ACHN (cell line): ENCODE measurements around the gene SOX4.

Source experiments
- DNase-seq: peaks from one replicate; pipeline ENCODE4 v3.0.0-alpha.2; 2015
- in situ Hi-C: cut with HindIII; loops from 2 replicates; pipeline ENCODE4 v1.10.0; 2017; ENCODE audit warnings: low sequenced_read_pairs, low pct_ligation_motif_present, low pct_unique_long_range_greater_than_20kb

Gene SOX4

DNA sequence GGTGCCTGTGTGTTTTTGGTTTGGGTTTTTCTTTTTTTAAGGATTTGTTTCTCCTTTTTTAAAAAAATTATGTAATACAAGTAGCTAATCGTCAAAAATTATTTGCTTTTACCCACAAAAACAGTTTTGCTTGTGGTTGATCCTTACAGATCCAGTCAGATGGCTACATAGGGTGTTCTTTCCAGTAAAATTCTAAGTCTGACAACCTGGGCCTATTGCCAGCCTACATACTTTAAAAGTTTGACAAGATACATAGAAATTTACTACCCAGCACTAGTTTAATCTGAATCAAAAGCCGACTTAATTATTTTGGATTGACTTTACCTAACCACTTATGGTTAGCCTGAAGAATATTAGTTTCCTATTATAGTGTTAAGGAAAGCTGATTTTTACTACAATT, 2.1 kb upstream of the SOX4 start:
- in situ Hi-C loops, result no loop called here
- DNase-seq, result no peak

DNA sequence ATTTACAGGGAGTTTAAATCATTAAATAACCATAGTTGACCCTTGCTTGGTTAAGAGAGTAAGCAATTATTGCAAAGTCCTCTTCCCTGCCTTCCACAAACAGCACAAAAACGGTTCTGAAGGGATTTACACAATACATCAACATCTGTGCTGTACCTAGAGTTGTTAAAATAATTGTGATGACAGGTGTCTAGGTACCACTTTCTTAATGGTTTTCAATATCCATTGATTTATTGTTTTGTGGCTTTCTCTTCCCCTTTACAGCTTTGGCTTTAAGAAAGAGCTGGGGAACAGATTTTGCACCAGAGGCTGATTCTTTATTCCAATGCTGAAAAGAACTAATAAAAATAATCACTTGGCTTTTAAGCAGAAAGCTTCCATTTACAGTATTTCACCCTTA, 598 bp upstream of the SOX4 start:
- no peak for DNase-seq
- in situ Hi-C loops, result no loop called here

- peak; percentile 56 for DNase-seq
- in situ Hi-C loops, result no loop called here
Observed at GRCh38 chr6:21593927-21594415, 420 bp downstream of the SOX4 start.

DNA sequence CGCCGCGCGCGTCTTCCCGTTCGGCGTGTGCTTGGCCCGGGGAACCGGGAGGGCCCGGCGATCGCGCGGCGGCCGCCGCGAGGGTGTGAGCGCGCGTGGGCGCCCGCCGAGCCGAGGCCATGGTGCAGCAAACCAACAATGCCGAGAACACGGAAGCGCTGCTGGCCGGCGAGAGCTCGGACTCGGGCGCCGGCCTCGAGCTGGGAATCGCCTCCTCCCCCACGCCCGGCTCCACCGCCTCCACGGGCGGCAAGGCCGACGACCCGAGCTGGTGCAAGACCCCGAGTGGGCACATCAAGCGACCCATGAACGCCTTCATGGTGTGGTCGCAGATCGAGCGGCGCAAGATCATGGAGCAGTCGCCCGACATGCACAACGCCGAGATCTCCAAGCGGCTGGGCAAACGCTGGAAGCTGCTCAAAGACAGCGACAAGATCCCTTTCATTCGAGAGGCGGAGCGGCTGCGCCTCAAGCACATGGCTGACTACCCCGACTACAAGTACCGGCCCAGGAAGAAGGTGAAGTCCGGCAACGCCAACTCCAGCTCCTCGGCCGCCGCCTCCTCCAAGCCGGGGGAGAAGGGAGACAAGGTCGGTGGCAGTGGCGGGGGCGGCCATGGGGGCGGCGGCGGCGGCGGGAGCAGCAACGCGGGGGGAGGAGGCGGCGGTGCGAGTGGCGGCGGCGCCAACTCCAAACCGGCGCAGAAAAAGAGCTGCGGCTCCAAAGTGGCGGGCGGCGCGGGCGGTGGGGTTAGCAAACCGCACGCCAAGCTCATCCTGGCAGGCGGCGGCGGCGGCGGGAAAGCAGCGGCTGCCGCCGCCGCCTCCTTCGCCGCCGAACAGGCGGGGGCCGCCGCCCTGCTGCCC, 1.1 kb downstream of the SOX4 start:
- peak; percentile 43 for DNase-seq
- in situ Hi-C loops, result no loop called here

DNA sequence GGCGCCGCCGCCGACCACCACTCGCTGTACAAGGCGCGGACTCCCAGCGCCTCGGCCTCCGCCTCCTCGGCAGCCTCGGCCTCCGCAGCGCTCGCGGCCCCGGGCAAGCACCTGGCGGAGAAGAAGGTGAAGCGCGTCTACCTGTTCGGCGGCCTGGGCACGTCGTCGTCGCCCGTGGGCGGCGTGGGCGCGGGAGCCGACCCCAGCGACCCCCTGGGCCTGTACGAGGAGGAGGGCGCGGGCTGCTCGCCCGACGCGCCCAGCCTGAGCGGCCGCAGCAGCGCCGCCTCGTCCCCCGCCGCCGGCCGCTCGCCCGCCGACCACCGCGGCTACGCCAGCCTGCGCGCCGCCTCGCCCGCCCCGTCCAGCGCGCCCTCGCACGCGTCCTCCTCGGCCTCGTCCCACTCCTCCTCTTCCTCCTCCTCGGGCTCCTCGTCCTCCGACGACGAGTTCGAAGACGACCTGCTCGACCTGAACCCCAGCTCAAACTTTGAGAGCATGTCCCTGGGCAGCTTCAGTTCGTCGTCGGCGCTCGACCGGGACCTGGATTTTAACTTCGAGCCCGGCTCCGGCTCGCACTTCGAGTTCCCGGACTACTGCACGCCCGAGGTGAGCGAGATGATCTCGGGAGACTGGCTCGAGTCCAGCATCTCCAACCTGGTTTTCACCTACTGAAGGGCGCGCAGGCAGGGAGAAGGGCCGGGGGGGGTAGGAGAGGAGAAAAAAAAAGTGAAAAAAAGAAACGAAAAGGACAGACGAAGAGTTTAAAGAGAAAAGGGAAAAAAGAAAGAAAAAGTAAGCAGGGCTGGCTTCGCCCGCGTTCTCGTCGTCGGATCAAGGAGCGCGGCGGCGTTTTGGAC, 2.0 kb downstream of the SOX4 start:
- in situ Hi-C loops, result no loop called here
- DNase-seq, result peak; percentile 19

DNA sequence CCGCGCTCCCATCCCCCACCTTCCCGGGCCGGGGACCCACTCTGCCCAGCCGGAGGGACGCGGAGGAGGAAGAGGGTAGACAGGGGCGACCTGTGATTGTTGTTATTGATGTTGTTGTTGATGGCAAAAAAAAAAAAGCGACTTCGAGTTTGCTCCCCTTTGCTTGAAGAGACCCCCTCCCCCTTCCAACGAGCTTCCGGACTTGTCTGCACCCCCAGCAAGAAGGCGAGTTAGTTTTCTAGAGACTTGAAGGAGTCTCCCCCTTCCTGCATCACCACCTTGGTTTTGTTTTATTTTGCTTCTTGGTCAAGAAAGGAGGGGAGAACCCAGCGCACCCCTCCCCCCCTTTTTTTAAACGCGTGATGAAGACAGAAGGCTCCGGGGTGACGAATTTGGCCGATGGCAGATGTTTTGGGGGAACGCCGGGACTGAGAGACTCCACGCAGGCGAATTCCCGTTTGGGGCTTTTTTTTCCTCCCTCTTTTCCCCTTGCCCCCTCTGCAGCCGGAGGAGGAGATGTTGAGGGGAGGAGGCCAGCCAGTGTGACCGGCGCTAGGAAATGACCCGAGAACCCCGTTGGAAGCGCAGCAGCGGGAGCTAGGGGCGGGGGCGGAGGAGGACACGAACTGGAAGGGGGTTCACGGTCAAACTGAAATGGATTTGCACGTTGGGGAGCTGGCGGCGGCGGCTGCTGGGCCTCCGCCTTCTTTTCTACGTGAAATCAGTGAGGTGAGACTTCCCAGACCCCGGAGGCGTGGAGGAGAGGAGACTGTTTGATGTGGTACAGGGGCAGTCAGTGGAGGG, 2.8 kb downstream of the SOX4 start:
- DNase-seq, result peak; percentile 74
- in situ Hi-C loops, result no loop called here

DNA sequence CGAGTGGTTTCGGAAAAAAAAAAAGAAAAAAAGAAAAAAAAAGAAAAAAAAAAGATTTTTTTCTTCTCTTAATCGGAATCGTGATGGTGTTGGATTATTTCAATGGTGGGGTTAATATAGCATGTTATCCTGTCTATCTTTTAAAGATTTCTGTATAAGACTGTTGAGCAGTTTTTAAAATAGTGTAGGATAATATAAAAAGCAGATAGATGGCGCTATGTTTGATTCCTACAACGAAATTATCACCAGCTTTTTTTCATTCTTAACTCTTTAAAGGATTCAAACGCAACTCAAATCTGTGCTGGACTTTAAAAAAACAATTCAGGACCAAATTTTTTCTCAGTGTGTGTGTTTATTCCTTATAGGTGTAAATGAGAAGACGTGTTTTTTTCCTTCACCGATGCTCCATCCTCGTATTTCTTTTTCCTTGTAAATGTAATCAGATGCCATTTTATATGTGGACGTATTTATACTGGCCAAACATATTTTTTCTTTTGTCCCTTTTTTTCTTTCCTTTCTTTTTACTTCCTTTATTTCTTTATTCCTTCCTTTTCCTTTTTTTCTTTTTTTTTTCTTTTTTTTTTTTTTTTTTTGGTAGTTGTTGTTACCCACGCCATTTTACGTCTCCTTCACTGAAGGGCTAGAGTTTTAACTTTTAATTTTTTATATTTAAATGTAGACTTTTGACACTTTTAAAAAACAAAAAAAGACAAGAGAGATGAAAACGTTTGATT, 3.6 kb downstream of the SOX4 start:
- DNase-seq, result peak; percentile 69
- in situ Hi-C loops, result no loop called here

- DNase-seq, result peak; percentile 33
- in situ Hi-C loops, result no loop called here
Observed at GRCh38 chr6:21597801-21598673, 4.5 kb downstream of the SOX4 start.

GRCh38 chr6:21598674-21599023, 5.1 kb downstream of the SOX4 start:
- in situ Hi-C loops, result no loop called here

GRCh38 chr6:21599051-21599696, 5.6 kb downstream of the SOX4 start:
- in situ Hi-C loops, result no loop called here
- DNase-seq, result no peak

More at GRCh38 chr6:21598674-21599023, 5.1 kb downstream of the SOX4 start:
- no peak for DNase-seq

DNA sequence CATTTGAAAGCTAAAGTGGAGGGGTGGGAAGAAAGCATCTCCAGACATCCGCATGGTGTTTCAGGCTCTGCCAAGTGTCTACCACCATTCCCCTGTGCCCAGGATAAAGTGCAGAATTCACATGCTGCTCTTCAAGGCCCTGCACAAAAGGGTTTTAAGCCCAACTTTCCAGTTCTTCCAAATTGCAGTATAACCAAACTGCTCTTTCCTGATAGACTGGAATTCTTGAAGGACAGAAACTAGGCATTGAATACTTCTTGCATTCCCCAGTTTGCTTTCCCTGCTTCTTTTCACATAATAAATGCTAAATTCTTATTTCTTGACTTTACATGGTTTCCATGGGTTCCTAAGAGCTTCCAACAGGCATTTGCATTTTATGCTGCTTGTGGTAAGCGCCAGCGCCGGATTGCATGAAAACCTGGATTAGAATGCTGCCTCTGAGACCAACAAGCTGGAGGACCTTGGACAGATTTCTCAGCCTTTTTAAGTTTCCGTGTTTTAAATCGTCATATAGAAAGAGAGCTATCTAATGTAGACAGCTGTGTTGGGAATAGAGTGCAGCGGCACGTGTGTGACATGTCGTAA, 7.9 kb downstream of the SOX4 start:
- no peak for DNase-seq

GRCh38 chr6:21601932-21602390, 8.4 kb downstream of the SOX4 start:
- in situ Hi-C loops, result no loop called here
- no peak for DNase-seq

More for the DNA sequence above, 7.9 kb downstream of the SOX4 start:
- in situ Hi-C loops, result no loop called here

DNA sequence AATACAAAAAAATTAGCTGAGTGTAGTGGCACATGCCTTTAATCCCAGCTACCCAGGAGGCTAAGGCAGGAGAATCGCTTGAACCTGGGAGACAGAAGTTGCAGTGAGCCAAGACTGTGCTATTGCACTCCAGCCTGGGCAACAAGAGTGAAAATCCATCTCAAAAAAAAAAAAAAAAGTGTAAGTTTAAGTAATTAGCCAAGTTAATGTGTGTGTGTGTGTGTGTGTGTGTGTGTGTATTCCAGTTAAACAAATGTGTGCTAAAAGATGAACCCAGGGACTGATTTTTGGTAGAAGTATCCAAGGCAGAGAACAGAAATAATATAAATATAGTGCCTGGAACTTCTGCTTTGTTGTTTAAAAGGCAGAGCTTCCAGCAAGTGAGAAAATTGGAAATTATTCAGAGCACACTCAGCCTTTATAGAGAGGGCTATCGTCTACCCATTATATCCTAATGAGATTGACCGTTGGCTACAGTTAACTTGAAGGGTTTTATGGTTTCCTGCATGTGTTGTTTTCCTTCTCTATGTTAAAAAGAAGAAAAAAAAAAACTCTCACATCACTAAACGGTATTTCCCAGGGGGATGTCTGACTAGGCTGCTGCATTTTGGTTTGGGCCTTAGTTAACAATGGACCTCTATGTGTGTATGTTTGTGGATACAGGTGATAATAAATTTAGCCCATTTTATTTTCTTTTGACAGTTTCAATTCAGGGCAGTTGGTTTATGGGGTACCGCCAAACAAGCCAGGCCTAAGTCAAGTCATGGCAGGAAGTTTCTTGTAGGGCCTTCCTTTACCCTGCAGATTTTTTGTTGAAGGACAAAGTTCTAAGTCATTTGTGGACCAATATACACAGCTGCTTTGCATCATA, 9.8 kb downstream of the SOX4 start:
- DNase-seq, result no peak
- in situ Hi-C loops, result no loop called here

- in situ Hi-C loops, result no loop called here
- DNase-seq, result no peak
Observed at GRCh38 chr6:21604081-21604480, 10.5 kb downstream of the SOX4 start.

- in situ Hi-C loops, result no loop called here
- no peak for DNase-seq
Observed at GRCh38 chr6:21605166-21605565, 11.6 kb downstream of the SOX4 start.

- in situ Hi-C loops, result no loop called here
- DNase-seq, result no peak
Observed at GRCh38 chr6:21608601-21609000, 15.1 kb downstream of the SOX4 start.
